ENCODE measurements around the gene METTL25. TPM values are rescaled to one million over a fixed set of nuclear protein-coding genes. Genes with fewer than 3 reads are reported as not detected.
"Not testable (repeated sequence)": the region's sequence is repeated elsewhere in the genome, so short reads cannot be mapped to it uniquely, and the experiment has no call there.

The METTL25 gene
- total and polyA plus RNA-seq, 2 of the 8 experiments (the other 6 are each of a cell fraction or from before 2014, with no cell fraction given), result 2.4 to 8.3 TPM

DNA sequence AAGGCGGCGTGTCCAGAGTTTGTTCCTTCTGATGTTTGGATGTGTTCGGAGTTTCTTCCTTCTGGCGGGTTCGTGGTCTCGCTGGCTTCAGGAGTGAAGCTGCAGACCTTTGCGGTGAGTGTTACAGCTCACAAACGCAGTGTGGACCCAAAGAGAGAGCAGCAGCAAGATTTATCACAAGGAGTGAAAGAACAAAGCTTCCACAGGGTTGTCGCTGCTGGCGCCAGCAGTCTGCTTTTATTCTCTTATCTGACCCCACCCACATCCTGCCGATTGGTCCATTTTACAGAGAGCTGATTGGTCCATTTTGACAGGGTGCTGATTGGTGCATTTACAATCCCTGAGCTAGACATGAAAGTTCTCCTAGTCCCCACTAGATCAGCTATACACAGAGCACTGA is 2.5 kb downstream of the METTL25 start:
- H3K27me3 ChIP-seq (replicated peaks in 1 of 4; ENCODE audit: control insufficient read depth in 3 of 4, extremely low read depth in 1 of 4, insufficient read depth in 3 of 4, low read length in 3 of 4); H3K9me3 ChIP-seq (ENCODE audit: insufficient read depth in 2 of 2, low read depth in 1 of 2, low read length in 1 of 2); H2BK20ac ChIP-seq (ENCODE audit: low read length); H3K18ac ChIP-seq (ENCODE audit: extremely low read depth, low read length); H3K4me3 ChIP-seq (ENCODE audit: extremely low read depth in 1 of 4, insufficient read depth in 2 of 4, low read depth in 3 of 4, low read length in 4 of 4); FAIRE-seq; H3K56ac ChIP-seq (replicated peaks; ENCODE audit: insufficient read length, low read depth, low read length); H3K14ac ChIP-seq (ENCODE audit: insufficient read length); H2BK5ac ChIP-seq (ENCODE audit: low read depth, low read length); H3K4me2 ChIP-seq (ENCODE audit: insufficient read depth in 1 of 2, low read depth in 2 of 2, low read length in 2 of 2); H3K9ac ChIP-seq (replicated peaks in 1 of 4; ENCODE audit: extremely low read depth in 1 of 4, low read depth in 3 of 4, low read length in 3 of 4); H3K23me2 ChIP-seq (ENCODE audit: low read depth, low read length); H4K91ac ChIP-seq (replicated peaks; ENCODE audit: insufficient read length, low read length); DNase-seq (ENCODE audit: low read depth in 1 of 2, low spot score in 2 of 2); H4K5ac ChIP-seq (ENCODE audit: insufficient read length, low read depth, low read length); H4K8ac ChIP-seq (ENCODE audit: extremely low read depth, insufficient read depth, low read length); H2AFZ ChIP-seq (ENCODE audit: low read length); H3K27ac ChIP-seq (ENCODE audit: low read depth, low read length); H2AK5ac ChIP-seq (ENCODE audit: low read depth, low read length); H3K4me1 ChIP-seq (replicated peaks in 1 of 4; ENCODE audit: control insufficient read depth in 3 of 4, insufficient read depth in 4 of 4, low read length in 3 of 4); H2BK15ac ChIP-seq (ENCODE audit: low read length); H2BK120ac ChIP-seq (replicated peaks; ENCODE audit: low read depth, low read length); H3K79me1 ChIP-seq (ENCODE audit: low read depth, low read length); H2BK12ac ChIP-seq (ENCODE audit: low read depth, low read length); H3K4ac ChIP-seq (replicated peaks; ENCODE audit: insufficient read length, low read depth, low read length); H3K23ac ChIP-seq (ENCODE audit: insufficient read length); H4K20me1 ChIP-seq (replicated peaks in 1 of 2; ENCODE audit: control insufficient read depth in 1 of 2, insufficient read depth in 2 of 2, low read length in 2 of 2); POLR2A ChIA-PET (ENCODE audit: partially characterized antibody): not testable (repeated sequence)
- H3K79me2 ChIP-seq (ENCODE audit: control insufficient read depth in 1 of 2, insufficient read depth in 2 of 2, low read length in 2 of 2), result peaks cover 3 to 71% of the 10 kb centered on the region in 2 experiments; a peak in 3 of 4 replicates
- 98% methylated on average over 11 of the region's 11 CpGs; no CpG with 5 or more reads in 1 of the 2 experiments for WGBS, 2 experiments (ENCODE audit: extremely low coverage in 1 of 2, insufficient coverage in 1 of 2, insufficient read length in 1 of 2, insufficient replicate concordance in 2 of 2, low coverage in 1 of 2, low lambda C conversion rate in 2 of 2, missing lambda C conversion rate in 1 of 2)
- CTCF ChIA-PET (ENCODE audit: partially characterized antibody), result interaction anchor here (0.6 to 1.4 kb wide), 3 partner anchors 9 to 13 kb away, joined by 3 to 6 read pairs (median 4); no protein-coding TSS in a partner anchor
- peaks cover 5 to 15% (median 7%) of the 10 kb centered on the region in 4 experiments; a peak in 3 of 8 replicates for H3K36me3 ChIP-seq (ENCODE audit: control insufficient read depth in 2 of 4, insufficient read depth in 4 of 4, low read length in 3 of 4)
